Skeletal muscle cell (primary cell): Measurements from ENCODE around the gene ASPSCR1.

ENCODE experiments used
- DNase-seq: peaks from one replicate; pipeline ENCODE4 v3.0.0-alpha.2; 2010; ENCODE audit warnings: low read depth
- H3K4me3 ChIP-seq: 2 replicates; pipeline ENCODE4 v1.5.1; 2011; ENCODE audit warnings: low read depth, mild to moderate bottlenecking, control low read depth, low read length, moderate library complexity

The ASPSCR1 gene

GRCh38 chr17:82058855-82059249, 81.4 kb downstream of the ASPSCR1 start:
- no peak overlapping the region for H3K4me3 ChIP-seq
- DNase-seq = no peak

GRCh38 chr17:82059272-82060000, 82.0 kb downstream of the ASPSCR1 start:
- DNase-seq = no peak
- H3K4me3 ChIP-seq = no peak overlapping the region

GRCh38 chr17:82060001-82060380, 82.6 kb downstream of the ASPSCR1 start:
- DNase-seq = no peak

GRCh38 chr17:82060614-82061013, 83.2 kb downstream of the ASPSCR1 start:
- no peak for DNase-seq
- H3K4me3 ChIP-seq = no peak overlapping the region

More at GRCh38 chr17:82060001-82060380, 82.6 kb downstream of the ASPSCR1 start:
- H3K4me3 ChIP-seq = no peak overlapping the region

- no peak overlapping the region for H3K4me3 ChIP-seq
- DNase-seq = no peak
These were observed 83.9 kb downstream of the ASPSCR1 start for GRCh38 chr17:82061047-82061925.

- no peak for DNase-seq
- H3K4me3 ChIP-seq = no peak overlapping the region
These were observed 84.9 kb downstream of the ASPSCR1 start for GRCh38 chr17:82062076-82062983.

GRCh38 chr17:82062984-82063368, 85.5 kb downstream of the ASPSCR1 start:
- H3K4me3 ChIP-seq = no peak overlapping the region
- DNase-seq = no peak

GRCh38 chr17:82063424-82064415, 86.3 kb downstream of the ASPSCR1 start:
- H3K4me3 ChIP-seq = no peak overlapping the region
- no peak for DNase-seq

GRCh38 chr17:82064433-82065192, 87.2 kb downstream of the ASPSCR1 start:
- H3K4me3 ChIP-seq = peak overlapping the region; percentile 86
- DNase-seq = no peak

- H3K4me3 ChIP-seq = peak overlapping the region; percentile 86
These were observed 87.8 kb downstream of the ASPSCR1 start for GRCh38 chr17:82065193-82065637.

GRCh38 chr17:82065638-82066303, 88.3 kb downstream of the ASPSCR1 start, which contains the start of gene DUS1L:
Gene DUS1L (minus strand): TSS chr17:82065804. CDS start chr17:82065059, 745 bp downstream.
- no peak for DNase-seq
- H3K4me3 ChIP-seq = peak within 1 kb of the TSS; percentile 86

More at GRCh38 chr17:82065193-82065637, 87.8 kb downstream of the ASPSCR1 start:
- DNase-seq = no peak
